ENCODE results near the gene TMEM203. TPM values are rescaled to one million over a fixed set of nuclear protein-coding genes. Genes with fewer than 3 reads are reported as not detected.

Gene TMEM203
- total RNA-seq, 4 donors from 2014 or later, result 29.7 to 47.3 (median 38.4) TPM

GRCh38 chr9:137201205-137201868 lies 4.1 kb downstream of the TMEM203 start:
- intact Hi-C loops (cut with DNase I), result no loop called here
- 21 to 32% methylated on average over 14 to 17 of the region's 23 CpGs for WGBS, 2 donors
- Histone ChIP-seq H3K27ac (peak overlapping the region; percentile 30 to 71 (median 52)), H3K4me1 (peaks cover 42 to 66% of the 10 kb centered on the region in 2 donors), H3K9me3 (no peaks in the 10 kb centered on the region), H3K4me3 (replicated peaks in 1 of 3) (peak overlapping the region; percentile 11 to 57 (median 57)), H3K36me3 (no peaks in the 10 kb centered on the region), H3K27me3 (no peaks in the 10 kb centered on the region)
- TF ChIP-seq, protein P1, sequence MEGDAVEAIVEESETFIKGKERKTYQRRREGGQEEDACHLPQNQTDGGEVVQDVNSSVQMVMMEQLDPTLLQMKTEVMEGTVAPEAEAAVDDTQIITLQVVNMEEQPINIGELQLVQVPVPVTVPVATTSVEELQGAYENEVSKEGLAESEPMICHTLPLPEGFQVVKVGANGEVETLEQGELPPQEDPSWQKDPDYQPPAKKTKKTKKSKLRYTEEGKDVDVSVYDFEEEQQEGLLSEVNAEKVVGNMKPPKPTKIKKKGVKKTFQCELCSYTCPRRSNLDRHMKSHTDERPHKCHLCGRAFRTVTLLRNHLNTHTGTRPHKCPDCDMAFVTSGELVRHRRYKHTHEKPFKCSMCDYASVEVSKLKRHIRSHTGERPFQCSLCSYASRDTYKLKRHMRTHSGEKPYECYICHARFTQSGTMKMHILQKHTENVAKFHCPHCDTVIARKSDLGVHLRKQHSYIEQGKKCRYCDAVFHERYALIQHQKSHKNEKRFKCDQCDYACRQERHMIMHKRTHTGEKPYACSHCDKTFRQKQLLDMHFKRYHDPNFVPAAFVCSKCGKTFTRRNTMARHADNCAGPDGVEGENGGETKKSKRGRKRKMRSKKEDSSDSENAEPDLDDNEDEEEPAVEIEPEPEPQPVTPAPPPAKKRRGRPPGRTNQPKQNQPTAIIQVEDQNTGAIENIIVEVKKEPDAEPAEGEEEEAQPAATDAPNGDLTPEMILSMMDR (IDR thresholded peaks at IDR 0.05), result no peak
- TF ChIP-seq POLR2A (IDR thresholded peaks at IDR 0.05), result no peak
- no peak for DNase-seq

GRCh38 chr9:137200311-137201204 lies 4.9 kb downstream of the TMEM203 start, which contains the start of gene TPRN:
TPRN (minus strand) TSS chr9:137200741; CDS start chr9:137200711, 30 bp downstream.
- peak; percentile 100 for DNase-seq
- Histone ChIP-seq H3K27ac (peak within 1 kb of the TSS; percentile 30 to 71 (median 52)), H3K9me3 (no peaks in the 10 kb centered on the region), H3K4me3 (replicated peaks in 1 of 3) (peak within 1 kb of the TSS; percentile 11 to 57 (median 57)), H3K4me1 (peaks cover 35 to 60% of the 10 kb centered on the region in 2 donors), H3K36me3 (no peaks in the 10 kb centered on the region), H3K27me3 (no peaks in the 10 kb centered on the region)
- TF ChIP-seq, protein P1 (IDR thresholded peaks at IDR 0.05), result peak in 1 of 6 experiments; percentile 7
- TF ChIP-seq POLR2A (IDR thresholded peaks at IDR 0.05), result peak; percentile 56 to 94
- intact Hi-C loops (cut with DNase I), result no loop called here
- 0 to 2% methylated on average over 1 to 10 of the region's 118 CpGs for WGBS, 2 donors

DNA sequence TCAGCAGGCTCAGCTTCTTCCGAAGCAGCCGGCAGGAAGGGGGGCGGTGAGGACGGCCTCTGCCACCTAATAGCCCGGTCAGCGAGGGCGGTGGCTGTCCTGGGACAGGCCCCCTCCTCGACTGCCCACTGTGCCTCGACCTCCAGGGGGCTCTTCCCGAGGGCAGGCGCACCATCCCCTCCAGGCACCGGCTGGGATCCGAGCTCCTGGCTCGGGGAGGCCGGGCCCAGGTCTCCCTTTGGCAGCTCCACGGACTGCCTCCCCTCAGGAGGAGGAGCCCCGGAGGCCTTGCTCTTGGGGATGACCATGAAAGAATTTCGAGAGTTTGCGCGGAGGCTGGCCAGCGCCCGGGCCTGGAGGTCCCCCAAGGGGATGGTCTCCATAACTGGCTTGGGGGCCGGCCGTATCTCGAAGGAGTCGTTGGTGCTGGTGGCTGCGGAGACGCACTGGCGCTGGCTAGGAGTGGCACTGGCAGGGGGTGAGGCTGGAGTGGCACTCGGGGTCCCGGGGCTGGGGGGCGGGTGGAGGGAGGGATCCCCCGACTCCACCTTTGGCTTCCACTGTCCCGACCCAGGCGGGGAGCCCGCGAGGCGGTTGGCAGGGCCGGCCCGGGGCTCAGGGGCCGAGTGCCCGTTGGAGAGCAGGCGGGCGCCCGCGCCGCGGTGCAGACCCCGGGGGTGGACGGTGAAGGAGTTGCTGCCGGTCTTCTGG lies 5.9 kb downstream of the TMEM203 start:
- H3K36me3 ChIP-seq, result no peaks in the 10 kb centered on the region
- H3K27ac ChIP-seq, result no peak overlapping the region
- TF ChIP-seq POLR2A (IDR thresholded peaks at IDR 0.05), result no peak
- TF ChIP-seq, protein P1 (IDR thresholded peaks at IDR 0.05), result no peak
- H3K4me1 ChIP-seq, result peaks cover 31 to 57% of the 10 kb centered on the region in 2 donors
- WGBS, 2 donors, result 35 to 40% methylated on average over 7 to 13 of the region's 51 CpGs
- intact Hi-C loops (cut with DNase I), result no loop called here
- DNase-seq, result peak in 1 of 2 donors; percentile 28
- peak overlapping the region in 1 of 3 donors; percentile 34 for H3K4me3 ChIP-seq (replicated peaks in 1 of 3)
- no peaks in the 10 kb centered on the region for H3K9me3 ChIP-seq
- no peaks in the 10 kb centered on the region for H3K27me3 ChIP-seq

- H3K36me3 ChIP-seq, result no peaks in the 10 kb centered on the region
- TF ChIP-seq, protein P1 (IDR thresholded peaks at IDR 0.05), result no peak
- no peak for TF ChIP-seq POLR2A (IDR thresholded peaks at IDR 0.05)
- no peak overlapping the region for H3K4me3 ChIP-seq (replicated peaks in 1 of 3)
- WGBS, 2 donors, result 85 to 92% methylated on average over 4 to 9 of the region's 11 CpGs
- no peaks in the 10 kb centered on the region for H3K9me3 ChIP-seq
- H3K27ac ChIP-seq, result no peak overlapping the region
- no peak for DNase-seq
- intact Hi-C loops (cut with DNase I), result no loop called here
- H3K4me1 ChIP-seq, result peaks cover 25 to 53% of the 10 kb centered on the region in 2 donors
- H3K27me3 ChIP-seq, result no peaks in the 10 kb centered on the region
Observed at GRCh38 chr9:137198902-137199283, 6.6 kb downstream of the TMEM203 start.

Data from thyroid gland (tissue), 4 donors.